Measurements from ENCODE around the gene AHNAK2. TPM values are rescaled to one million over a fixed set of nuclear protein-coding genes. Genes with fewer than 3 reads are reported as not detected.

AHNAK2 gene
- total RNA-seq, 6 experiments from 2014 or later: 50.2 to 76.2 (median 73.7) TPM

- peak overlapping the region; percentile 78 for H3K27ac Mint-ChIP-seq
- no peak for DNase-seq
- H3K9me3 Mint-ChIP-seq: no peaks in the 10 kb centered on the region
- no peak overlapping the region for H3K4me3 Mint-ChIP-seq
- H3K27me3 Mint-ChIP-seq (ENCODE audit: insufficient read depth): peaks cover 2% of the 10 kb centered on the region
- no peak for TF ChIP-seq CTCF (IDR thresholded peaks at IDR 0.05)
- H3K36me3 Mint-ChIP-seq (ENCODE audit: low read depth): peaks cover 22% of the 10 kb centered on the region; the same call in 1 of the 2 replicates
- H3K4me1 Mint-ChIP-seq (ENCODE audit: low read depth): peaks cover 58% of the 10 kb centered on the region
These were observed 35.9 kb upstream of the AHNAK2 start for GRCh38 chr14:105014032-105014431.

GRCh38 chr14:105013150-105013785 is 35.1 kb upstream of the AHNAK2 start:
- peak overlapping the region; percentile 78 for H3K27ac Mint-ChIP-seq
- no peak for TF ChIP-seq CTCF (IDR thresholded peaks at IDR 0.05)
- no peaks in the 10 kb centered on the region for H3K9me3 Mint-ChIP-seq
- peaks cover 20% of the 10 kb centered on the region; the same call in 1 of the 2 replicates for H3K36me3 Mint-ChIP-seq (ENCODE audit: low read depth)
- H3K27me3 Mint-ChIP-seq (ENCODE audit: insufficient read depth): peaks cover 2% of the 10 kb centered on the region
- H3K4me1 Mint-ChIP-seq (ENCODE audit: low read depth): peaks cover 52% of the 10 kb centered on the region
- DNase-seq: no peak
- H3K4me3 Mint-ChIP-seq: no peak overlapping the region

- H3K36me3 Mint-ChIP-seq (ENCODE audit: low read depth): peaks cover 20% of the 10 kb centered on the region; the same call in 1 of the 2 replicates
- H3K27ac Mint-ChIP-seq: peak overlapping the region; percentile 45; the same call in 1 of the 2 replicates
- H3K4me1 Mint-ChIP-seq (ENCODE audit: low read depth): peaks cover 43% of the 10 kb centered on the region
- TF ChIP-seq CTCF (IDR thresholded peaks at IDR 0.05): peak; percentile 43; the same call in 1 of the 2 replicates
- H3K4me3 Mint-ChIP-seq: no peak overlapping the region
- DNase-seq: no peak
- peaks cover 2% of the 10 kb centered on the region for H3K27me3 Mint-ChIP-seq (ENCODE audit: insufficient read depth)
- H3K9me3 Mint-ChIP-seq: no peaks in the 10 kb centered on the region
These were observed 34.2 kb upstream of the AHNAK2 start for GRCh38 chr14:105012171-105012985.

- DNase-seq: no peak
- Mint-ChIP-seq H3K4me3 (no peak overlapping the region), H3K4me1 (ENCODE audit: low read depth) (peaks cover 34% of the 10 kb centered on the region), H3K27ac (0 out of 2 replicates have a peak overlapping the region, but pooled peaks have one; percentile 45), H3K27me3 (ENCODE audit: insufficient read depth) (peaks cover under 1% of the 10 kb centered on the region), H3K9me3 (no peaks in the 10 kb centered on the region), H3K36me3 (ENCODE audit: low read depth) (peaks cover 18% of the 10 kb centered on the region; the same call in 1 of the 2 replicates)
- no peak for TF ChIP-seq CTCF (IDR thresholded peaks at IDR 0.05)
These were observed 33.3 kb upstream of the AHNAK2 start for GRCh38 chr14:105011312-105011990.

GRCh38 chr14:105010891-105011291 is 32.7 kb upstream of the AHNAK2 start:
- Mint-ChIP-seq H3K27me3 (ENCODE audit: insufficient read depth) (no peaks in the 10 kb centered on the region; the same call in 1 of the 2 replicates), H3K27ac (no peak overlapping the region), H3K4me3 (no peak overlapping the region), H3K9me3 (no peaks in the 10 kb centered on the region), H3K4me1 (ENCODE audit: low read depth) (peaks cover 28% of the 10 kb centered on the region), H3K36me3 (ENCODE audit: low read depth) (peaks cover 13% of the 10 kb centered on the region; the same call in 1 of the 2 replicates)
- no peak for TF ChIP-seq CTCF (IDR thresholded peaks at IDR 0.05)
- DNase-seq: no peak

Measured in HFFc6 (cell line).